IMR-90 (cell line): ENCODE data around the gene BCL2L11.

ENCODE experiments used
- BHLHE40 ChIP-seq: fragments of 150-350 bp; IDR thresholded peaks from 2 replicates; pipeline ENCODE4 v1.6.1; 2016; ENCODE audit warnings: mild to moderate bottlenecking, low read depth, low read length
- CEBPB ChIP-seq: IDR thresholded peaks from 2 replicates; pipeline ENCODE4 v1.6.1; 2012; ENCODE audit warnings: low read depth, low read length, improper control_type of control experiment
- CHD1 ChIP-seq: IDR thresholded peaks from 2 replicates; pipeline ENCODE4 v1.6.1; 2012; ENCODE audit warnings: low read depth, low read length, improper control_type of control experiment
- FOS ChIP-seq: fragments of 150-350 bp; IDR thresholded peaks from 2 replicates; pipeline ENCODE4 v1.6.1; 2016; ENCODE audit warnings: low read depth, low read length
- MAZ ChIP-seq: IDR thresholded peaks from 2 replicates; pipeline ENCODE4 v1.6.1; 2012; ENCODE audit warnings: low read depth, mild to moderate bottlenecking, low read length, improper control_type of control experiment, moderate library complexity, borderline replicate concordance
- NFE2L2 ChIP-seq: fragments of 150-350 bp; IDR thresholded peaks from 2 replicates; pipeline ENCODE4 v1.6.1; 2016; ENCODE audit warnings: low read depth, mild to moderate bottlenecking, low read length
- POLR2A ChIP-seq: IDR thresholded peaks from 2 replicates; pipeline ENCODE4 v1.6.1; 2012; ENCODE audit warnings: mild to moderate bottlenecking, low read depth, low read length
- RAD21 ChIP-seq: IDR thresholded peaks from 2 replicates; pipeline ENCODE4 v1.6.1; 2012; ENCODE audit warnings: low read length, improper control_type of control experiment
- RCOR1 ChIP-seq: IDR thresholded peaks from 2 replicates; pipeline ENCODE4 v1.6.1; 2012; ENCODE audit warnings: mild to moderate bottlenecking, low read length, improper control_type of control experiment; ENCODE audit not compliant: insufficient replicate concordance
- RFX5 ChIP-seq: IDR thresholded peaks from 2 replicates; pipeline ENCODE4 v1.8.0; 2012; ENCODE audit warnings: low read depth, mild to moderate bottlenecking, low read length, moderate library complexity
- SMC3 ChIP-seq: fragments of 150-350 bp; IDR thresholded peaks from 2 replicates; pipeline ENCODE4 v1.6.1; 2016; ENCODE audit warnings: low read depth, mild to moderate bottlenecking, antibody characterized with exemption, low read length, moderate library complexity
- TF ChIP-seq, protein P1 (sequence below): conservative IDR thresholded peaks from 2 replicates; pipeline ENCODE4 v1.5.1; 2012; ENCODE audit warnings: mild to moderate bottlenecking, low read depth, low read length, improper control_type of control experiment
- TF ChIP-seq, protein P2 (sequence below): fragments of 150-350 bp; IDR thresholded peaks from 2 replicates; pipeline ENCODE4 v1.6.1; 2016; ENCODE audit warnings: low read depth, mild to moderate bottlenecking, low read length, moderate library complexity, borderline replicate concordance
- TF ChIP-seq, protein P3 (sequence below): fragments of 150-350 bp; IDR thresholded peaks from 2 replicates; pipeline ENCODE4 v1.6.1; 2017; ENCODE audit warnings: mild to moderate bottlenecking, antibody characterized with exemption, low read length, low read depth

DNA sequence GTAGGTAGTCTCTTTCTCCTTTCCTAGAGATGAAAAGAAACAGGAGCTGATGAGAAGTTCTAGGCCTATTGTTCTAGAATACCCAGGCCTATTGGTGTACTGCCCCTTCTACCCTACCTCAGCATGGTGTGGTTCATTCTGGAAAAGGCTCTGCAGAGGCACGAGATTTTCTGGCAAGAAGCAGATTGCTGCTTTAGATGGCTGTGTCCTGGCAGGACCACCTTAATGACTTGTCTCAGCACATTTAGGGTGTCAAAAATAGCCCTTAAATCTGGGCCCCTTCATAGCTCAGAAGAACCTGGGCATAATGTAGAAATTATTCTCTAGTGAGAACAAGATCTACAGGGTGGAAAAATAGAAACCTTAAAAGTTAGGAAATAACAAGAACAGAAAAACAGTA, 87.9 kb downstream of the BCL2L11 start:
- TF ChIP-seq, protein P1, sequence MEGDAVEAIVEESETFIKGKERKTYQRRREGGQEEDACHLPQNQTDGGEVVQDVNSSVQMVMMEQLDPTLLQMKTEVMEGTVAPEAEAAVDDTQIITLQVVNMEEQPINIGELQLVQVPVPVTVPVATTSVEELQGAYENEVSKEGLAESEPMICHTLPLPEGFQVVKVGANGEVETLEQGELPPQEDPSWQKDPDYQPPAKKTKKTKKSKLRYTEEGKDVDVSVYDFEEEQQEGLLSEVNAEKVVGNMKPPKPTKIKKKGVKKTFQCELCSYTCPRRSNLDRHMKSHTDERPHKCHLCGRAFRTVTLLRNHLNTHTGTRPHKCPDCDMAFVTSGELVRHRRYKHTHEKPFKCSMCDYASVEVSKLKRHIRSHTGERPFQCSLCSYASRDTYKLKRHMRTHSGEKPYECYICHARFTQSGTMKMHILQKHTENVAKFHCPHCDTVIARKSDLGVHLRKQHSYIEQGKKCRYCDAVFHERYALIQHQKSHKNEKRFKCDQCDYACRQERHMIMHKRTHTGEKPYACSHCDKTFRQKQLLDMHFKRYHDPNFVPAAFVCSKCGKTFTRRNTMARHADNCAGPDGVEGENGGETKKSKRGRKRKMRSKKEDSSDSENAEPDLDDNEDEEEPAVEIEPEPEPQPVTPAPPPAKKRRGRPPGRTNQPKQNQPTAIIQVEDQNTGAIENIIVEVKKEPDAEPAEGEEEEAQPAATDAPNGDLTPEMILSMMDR = no peak
- no peak for TF ChIP-seq SMC3
- no peak for TF ChIP-seq NFE2L2
- TF ChIP-seq, protein P2, sequence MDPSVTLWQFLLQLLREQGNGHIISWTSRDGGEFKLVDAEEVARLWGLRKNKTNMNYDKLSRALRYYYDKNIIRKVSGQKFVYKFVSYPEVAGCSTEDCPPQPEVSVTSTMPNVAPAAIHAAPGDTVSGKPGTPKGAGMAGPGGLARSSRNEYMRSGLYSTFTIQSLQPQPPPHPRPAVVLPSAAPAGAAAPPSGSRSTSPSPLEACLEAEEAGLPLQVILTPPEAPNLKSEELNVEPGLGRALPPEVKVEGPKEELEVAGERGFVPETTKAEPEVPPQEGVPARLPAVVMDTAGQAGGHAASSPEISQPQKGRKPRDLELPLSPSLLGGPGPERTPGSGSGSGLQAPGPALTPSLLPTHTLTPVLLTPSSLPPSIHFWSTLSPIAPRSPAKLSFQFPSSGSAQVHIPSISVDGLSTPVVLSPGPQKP = no peak
- no peak for TF ChIP-seq POLR2A
- TF ChIP-seq RAD21 = no peak
- TF ChIP-seq CEBPB = no peak
- no peak for TF ChIP-seq BHLHE40
- no peak for TF ChIP-seq CHD1
- TF ChIP-seq, protein P3, sequence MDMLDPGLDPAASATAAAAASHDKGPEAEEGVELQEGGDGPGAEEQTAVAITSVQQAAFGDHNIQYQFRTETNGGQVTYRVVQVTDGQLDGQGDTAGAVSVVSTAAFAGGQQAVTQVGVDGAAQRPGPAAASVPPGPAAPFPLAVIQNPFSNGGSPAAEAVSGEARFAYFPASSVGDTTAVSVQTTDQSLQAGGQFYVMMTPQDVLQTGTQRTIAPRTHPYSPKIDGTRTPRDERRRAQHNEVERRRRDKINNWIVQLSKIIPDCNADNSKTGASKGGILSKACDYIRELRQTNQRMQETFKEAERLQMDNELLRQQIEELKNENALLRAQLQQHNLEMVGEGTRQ = no peak
- TF ChIP-seq RFX5 = no peak
- no peak for TF ChIP-seq RCOR1
- TF ChIP-seq FOS = no peak
- TF ChIP-seq MAZ = no peak
